HL-60/S4 (cell line): ENCODE measurements around the gene ARHGDIA.

ENCODE experiments used
- in situ Hi-C: fragments of 300-500 bp; cut with MboI; formaldehyde crosslinking; loops from 2 replicates; pipeline ENCODE4 v1.14.3; 2022; ENCODE audit warnings: low sequenced_read_pairs

The ARHGDIA gene

GRCh38 chr17:81888988-81889595 lies 18.0 kb upstream of the ARHGDIA start:
- in situ Hi-C loops: no loop called here

GRCh38 chr17:81888105-81888987 lies 17.2 kb upstream of the ARHGDIA start:
- in situ Hi-C loops: no loop called here

GRCh38 chr17:81885869-81886548 lies 14.9 kb upstream of the ARHGDIA start:
- in situ Hi-C loops: no loop called here

- in situ Hi-C loops: no loop called here
These were observed 14.3 kb upstream of the ARHGDIA start for GRCh38 chr17:81885454-81885853.

GRCh38 chr17:81884968-81885367 lies 13.8 kb upstream of the ARHGDIA start:
- in situ Hi-C loops: no loop called here

GRCh38 chr17:81884520-81884919 lies 13.4 kb upstream of the ARHGDIA start:
- in situ Hi-C loops: no loop called here

- in situ Hi-C loops: no loop called here
These were observed 8.0 kb upstream of the ARHGDIA start for GRCh38 chr17:81879121-81879520.

- in situ Hi-C loops: no loop called here
These were observed 7.2 kb upstream of the ARHGDIA start for GRCh38 chr17:81878294-81878693.

- in situ Hi-C loops: no loop called here
These were observed 6.4 kb upstream of the ARHGDIA start for GRCh38 chr17:81877569-81877968.

- in situ Hi-C loops: no loop called here
These were observed 472 bp upstream of the ARHGDIA start for GRCh38 chr17:81871387-81872230.

GRCh38 chr17:81870131-81870980 lies 781 bp downstream of the ARHGDIA start:
- in situ Hi-C loops: no loop called here

GRCh38 chr17:81869221-81870130 lies 1.7 kb downstream of the ARHGDIA start:
- in situ Hi-C loops: no loop called here

- in situ Hi-C loops: no loop called here
These were observed 2.4 kb downstream of the ARHGDIA start for GRCh38 chr17:81868674-81869220.

GRCh38 chr17:81867991-81868673 lies 3.0 kb downstream of the ARHGDIA start:
- in situ Hi-C loops: no loop called here

GRCh38 chr17:81867170-81867990 lies 3.8 kb downstream of the ARHGDIA start:
- in situ Hi-C loops: no loop called here

GRCh38 chr17:81866440-81867169 lies 4.5 kb downstream of the ARHGDIA start:
- in situ Hi-C loops: no loop called here
